Measurements from ENCODE around the gene NOC4L.
"Not testable (repeated sequence)": the region's sequence is repeated elsewhere in the genome, so short reads cannot be mapped to it uniquely, and the experiment has no call there.

Gene NOC4L

DNA sequence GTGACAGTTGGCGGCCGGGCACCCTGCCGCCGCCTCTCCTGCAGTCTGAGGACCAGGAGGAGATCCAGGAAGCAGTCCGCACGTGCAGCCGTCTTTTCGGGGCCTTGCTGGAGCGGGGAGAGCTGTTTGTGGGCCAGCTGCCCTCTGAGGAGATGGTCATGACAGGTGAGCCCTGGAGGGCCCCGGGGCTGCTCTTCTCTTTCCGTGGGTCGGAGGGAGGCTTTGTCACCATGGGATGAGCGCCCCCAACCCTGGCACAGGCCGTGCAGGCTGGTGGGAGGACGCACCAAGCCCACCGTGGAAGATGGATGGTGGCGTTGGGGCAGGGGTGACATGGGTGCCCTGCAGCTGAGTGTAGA is 532 bp downstream of the NOC4L start:
- no peak for DNase-seq

DNA sequence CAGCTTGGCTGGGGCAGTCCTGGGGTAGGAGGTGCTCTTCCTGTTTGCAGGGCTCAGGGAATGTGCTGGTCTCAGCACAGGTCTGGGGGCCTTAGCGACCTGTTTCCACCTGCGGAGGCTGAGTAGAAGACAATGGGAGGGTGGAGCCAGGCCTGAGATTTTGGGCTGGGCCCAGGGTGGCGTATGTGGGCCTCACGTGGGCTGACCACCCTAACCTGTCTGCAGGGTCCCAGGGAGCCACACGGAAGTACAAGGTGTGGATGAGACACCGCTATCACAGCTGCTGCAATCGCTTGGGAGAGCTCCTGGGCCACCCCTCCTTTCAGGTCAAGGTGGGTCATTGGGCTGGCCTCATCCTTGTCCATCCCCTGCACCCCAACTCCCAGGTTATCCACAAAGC is 1.1 kb downstream of the NOC4L start:
- no peak for DNase-seq

DNA sequence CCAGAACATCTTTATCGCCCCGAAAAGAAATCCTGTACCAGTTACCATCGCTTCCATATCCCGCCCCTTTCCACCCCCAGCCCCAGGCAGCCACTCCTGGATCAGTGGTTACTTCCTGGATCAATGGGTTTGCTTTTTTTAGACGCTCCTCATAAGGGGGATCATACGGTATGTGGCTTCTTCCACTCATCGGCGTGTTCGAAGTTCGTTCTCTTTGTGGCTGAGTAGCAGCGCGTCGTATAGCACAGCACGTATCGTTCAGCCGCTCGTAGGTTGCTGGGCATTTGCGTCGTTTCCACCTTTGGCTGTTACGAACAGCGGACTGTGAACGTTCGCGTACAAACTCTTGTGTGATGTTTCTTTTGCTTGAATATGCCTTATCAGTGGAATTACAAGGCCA is 1.8 kb downstream of the NOC4L start:
- DNase-seq: no peak

DNA sequence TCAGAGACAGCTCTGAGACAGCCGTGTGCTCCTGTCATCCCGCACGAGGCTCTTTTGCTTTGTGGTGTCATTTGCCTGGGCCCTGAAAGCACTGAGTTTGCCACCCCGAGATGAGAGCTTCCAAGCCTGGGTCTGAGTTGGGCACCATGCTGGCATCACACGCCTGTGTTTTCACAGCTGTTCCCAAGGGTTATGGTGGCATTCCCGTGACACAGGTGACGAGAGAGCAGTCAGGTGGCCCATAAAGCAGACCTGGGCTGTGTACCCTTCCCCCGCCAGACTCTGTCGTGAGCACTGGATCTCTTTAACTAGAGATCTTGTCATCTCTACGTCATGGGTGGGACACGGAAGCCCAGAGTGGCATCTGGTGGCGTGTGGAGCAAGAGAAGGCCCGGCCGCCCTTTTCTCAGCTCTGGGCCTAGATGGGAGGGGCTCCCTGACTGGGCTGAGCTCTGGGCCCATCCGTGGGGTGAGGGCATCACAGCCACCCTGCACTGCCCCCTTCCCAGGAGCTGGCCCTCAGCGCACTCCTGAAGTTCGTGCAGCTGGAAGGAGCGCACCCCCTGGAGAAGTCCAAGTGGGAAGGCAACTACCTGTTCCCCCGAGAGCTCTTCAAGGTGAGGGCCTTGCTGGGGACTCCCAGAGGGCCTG is 2.6 kb downstream of the NOC4L start:
- no peak for DNase-seq

- no peak for DNase-seq
Observed at GRCh38 chr12:132147423-132148367, 3.4 kb downstream of the NOC4L start.

- DNase-seq: no peak
Observed at GRCh38 chr12:132148368-132149045, 4.2 kb downstream of the NOC4L start.

DNA sequence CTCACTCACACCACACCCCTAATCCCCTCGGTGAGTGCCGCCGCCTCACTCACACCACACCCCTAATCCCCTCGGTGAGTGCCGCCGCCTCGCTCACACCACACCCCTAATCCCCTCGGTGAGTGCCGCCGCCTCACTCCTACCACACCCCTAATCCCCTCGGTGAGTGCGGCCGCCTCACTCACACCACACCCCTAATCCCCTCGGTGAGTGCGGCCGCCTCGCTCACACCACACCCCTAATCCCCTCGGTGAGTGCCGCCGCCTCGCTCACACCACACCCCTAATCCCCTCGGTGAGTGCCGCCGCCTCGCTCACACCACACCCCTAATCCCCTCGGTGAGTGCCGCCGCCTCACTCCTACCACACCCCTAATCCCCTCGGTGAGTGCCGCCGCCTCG is 5.3 kb downstream of the NOC4L start:
- DNase-seq: not testable (repeated sequence)

GRCh38 chr12:132150780-132151144 is 6.5 kb downstream of the NOC4L start:
- DNase-seq: no peak

DNA sequence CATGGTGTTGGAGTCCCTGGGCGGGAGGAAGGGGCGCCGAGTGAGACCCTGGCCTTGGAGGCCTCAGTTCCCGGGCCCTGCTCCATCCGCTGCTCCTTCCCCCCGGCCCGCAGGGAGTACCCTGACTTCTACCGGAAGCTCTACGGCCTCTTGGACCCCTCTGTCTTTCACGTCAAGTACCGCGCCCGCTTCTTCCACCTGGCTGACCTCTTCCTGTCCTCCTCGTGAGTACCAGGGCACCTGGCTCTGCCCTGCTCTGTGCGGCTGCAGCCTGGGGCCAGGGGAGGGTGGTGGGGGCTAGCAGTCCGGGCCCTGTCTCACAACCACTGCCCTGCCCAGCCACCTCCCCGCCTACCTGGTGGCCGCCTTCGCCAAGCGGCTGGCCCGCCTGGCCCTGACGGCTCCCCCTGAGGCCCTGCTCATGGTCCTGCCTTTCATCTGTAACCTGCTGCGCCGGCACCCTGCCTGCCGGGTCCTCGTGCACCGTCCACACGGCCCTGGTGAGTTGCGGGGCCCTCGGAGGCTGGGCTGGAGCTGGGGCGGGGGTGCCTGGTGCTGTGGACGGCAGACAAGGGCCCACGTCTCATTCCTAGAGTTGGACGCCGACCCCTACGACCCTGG is 7.0 kb downstream of the NOC4L start:
- no peak for DNase-seq

DNA sequence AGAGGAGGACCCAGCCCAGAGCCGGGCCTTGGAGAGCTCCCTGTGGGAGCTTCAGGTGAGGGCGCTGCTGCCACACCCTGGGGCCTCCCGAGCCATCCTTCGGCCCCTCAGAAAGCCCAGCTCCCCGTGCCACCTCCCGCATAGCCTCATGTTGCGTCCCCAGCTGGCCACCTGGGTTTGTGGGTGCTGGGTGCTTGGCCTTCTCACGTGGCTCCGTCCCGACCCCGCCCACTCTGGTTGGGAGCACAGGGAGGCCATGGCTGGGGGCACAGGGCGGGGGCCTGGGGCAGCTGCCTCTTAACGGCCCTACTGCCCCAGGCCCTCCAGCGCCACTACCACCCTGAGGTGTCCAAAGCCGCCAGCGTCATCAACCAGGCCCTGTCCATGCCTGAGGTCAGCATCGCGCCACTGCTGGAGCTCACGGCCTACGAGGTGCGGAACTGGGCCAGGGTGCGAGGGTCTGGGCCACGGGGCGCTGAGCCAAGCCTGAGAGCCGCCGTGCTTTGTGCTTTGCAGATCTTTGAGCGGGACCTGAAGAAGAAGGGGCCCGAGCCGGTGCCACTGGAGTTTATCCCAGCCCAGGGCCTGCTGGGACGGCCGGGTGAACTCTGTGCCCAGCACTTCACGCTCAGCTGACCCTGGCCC is 7.6 kb downstream of the NOC4L start:
- DNase-seq: no peak

DNA sequence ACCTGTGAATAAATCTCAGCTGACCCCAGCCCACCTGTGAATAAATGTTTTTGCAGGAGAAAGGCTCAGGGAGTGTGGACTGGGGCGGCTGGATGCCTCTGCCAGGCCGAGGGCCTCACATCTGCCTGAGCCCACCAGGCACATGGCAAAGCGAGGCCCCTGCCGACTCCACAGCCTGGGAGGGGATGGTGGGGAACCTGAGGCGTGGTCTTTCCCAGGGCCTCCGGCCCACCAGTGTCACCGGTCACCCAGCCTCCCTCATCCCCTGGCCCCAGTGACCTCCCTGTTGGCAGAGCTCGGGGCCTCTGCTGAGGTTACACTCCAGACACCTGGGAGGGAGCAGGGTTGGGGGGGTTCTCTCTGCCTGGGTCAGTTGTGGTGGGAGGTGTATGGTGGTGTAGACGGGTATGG is 8.2 kb downstream of the NOC4L start:
- no peak for DNase-seq

GRCh38 chr12:132152953-132153352 is 8.7 kb downstream of the NOC4L start:
- DNase-seq: no peak

GRCh38 chr12:132153501-132154340 is 9.5 kb downstream of the NOC4L start:
- peak; percentile 72 for DNase-seq

GRCh38 chr12:132154341-132154761 is 10.1 kb downstream of the NOC4L start:
- no peak for DNase-seq

- no peak for DNase-seq
Observed at GRCh38 chr12:132154941-132155770, 10.9 kb downstream of the NOC4L start.

GRCh38 chr12:132155771-132156572 is 11.7 kb downstream of the NOC4L start:
- DNase-seq: no peak

DNA sequence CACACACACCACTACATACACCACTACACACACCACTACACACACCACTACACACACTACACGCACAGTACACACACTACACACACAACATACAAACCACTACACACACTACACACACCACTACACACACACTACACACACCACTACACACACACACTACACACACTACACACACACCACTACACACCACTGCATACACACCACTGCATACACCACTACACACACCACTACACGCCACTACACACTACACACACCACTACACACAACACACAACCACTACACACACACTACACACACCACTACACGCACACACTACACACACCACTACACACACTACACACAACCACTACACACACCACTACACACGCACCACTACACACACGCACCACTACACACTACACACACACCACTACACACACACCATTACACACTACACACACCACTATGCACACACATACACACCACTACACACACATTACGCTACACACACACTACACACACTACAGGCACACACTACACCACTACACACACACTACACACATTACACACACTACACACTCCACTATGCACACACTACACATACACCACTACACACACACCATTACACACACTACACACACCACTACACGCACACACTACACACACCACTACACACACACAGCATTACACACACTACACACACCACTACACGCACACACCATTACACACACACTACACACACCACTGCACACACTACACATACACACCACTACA is 12.5 kb downstream of the NOC4L start:
- no peak for DNase-seq

DNA sequence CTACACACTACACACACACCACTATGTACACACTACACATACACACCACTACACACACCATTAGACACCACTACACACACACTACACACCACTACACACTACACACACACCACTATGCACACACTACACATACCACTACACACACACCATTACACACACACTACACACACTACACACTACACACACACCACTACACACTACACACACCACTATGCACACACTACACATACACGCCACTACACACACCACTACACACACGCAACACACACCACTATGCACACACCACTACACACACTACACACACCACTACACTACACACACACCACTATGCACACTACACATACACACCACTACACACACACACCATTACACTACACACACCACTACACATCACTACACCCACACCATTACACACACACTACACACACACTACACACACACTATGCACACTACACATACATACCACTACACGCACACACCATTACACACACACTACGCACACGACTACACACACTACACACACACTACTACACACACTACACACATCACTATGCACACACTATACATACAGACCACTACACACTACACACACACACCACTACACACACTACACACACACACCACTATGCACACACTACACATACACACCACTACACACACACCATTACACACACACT is 13.6 kb downstream of the NOC4L start:
- DNase-seq: no peak

All from CD4-positive, alpha-beta T cell treated with Interferon gamma for 1 hour (primary cell).